Tibial nerve (tissue), 4 donors: ENCODE data around the gene SIGLEC6. TPM values are rescaled to one million over a fixed set of nuclear protein-coding genes. Genes with fewer than 3 reads are reported as not detected.

ENCODE experiments used
- DNase-seq, 2 donors: peaks; one replicate each; pipeline ENCODE4 v3.0.0-alpha.2; 2019; ENCODE audit warnings: low spot score in 2 of 2
- H3K27ac ChIP-seq, 4 donors: fragments of 200-600 bp; sonication (generic) in 3 of 4; one replicate each; pipeline ENCODE4 v1.5.1; 2017 to 2019; ENCODE audit warnings: mild to moderate bottlenecking in 1 of 4
- H3K27me3 ChIP-seq, 2 donors: fragments of 200-600 bp; sonication (generic) in 1 of 2; one replicate each; pipeline versions ENCODE4 v1.5.1 to v1.6.0; 2017 to 2019
- H3K36me3 ChIP-seq, 3 donors: fragments of 200-600 bp; sonication (generic); one replicate each; pipeline ENCODE4 v1.5.1; 2018 to 2019
- H3K4me1 ChIP-seq, 4 donors: fragments of 200-600 bp; sonication (generic) in 3 of 4; one replicate each; pipeline ENCODE4 v1.5.1; 2017 to 2019
- H3K4me3 ChIP-seq, 4 donors: fragments of 200-600 bp; sonication (generic) in 3 of 4; one replicate each; pipeline ENCODE4 v1.5.1; 2017 to 2019; ENCODE audit warnings: mild to moderate bottlenecking in 1 of 4, moderate library complexity in 1 of 4
- H3K9me3 ChIP-seq, 4 donors: fragments of 200-600 bp; sonication (generic) in 3 of 4; one replicate each; pipeline ENCODE4 v1.5.1; 2017 to 2019
- EP300 ChIP-seq, 2 donors: sonication (generic); formaldehyde crosslinking; IDR thresholded peaks; one replicate each; pipeline ENCODE4 v1.6.1; 2017; ENCODE audit warnings: antibody characterized with exemption in 2 of 2, mild to moderate bottlenecking in 1 of 2
- POLR2A ChIP-seq, 2 donors: fragments of 450-650 bp; IDR thresholded peaks; one replicate each; pipeline ENCODE4 v1.6.1; 2017; ENCODE audit warnings: antibody characterized with exemption in 2 of 2, mild to moderate bottlenecking in 2 of 2, moderate library complexity in 2 of 2
- WGBS, 2 donors: methylation state at CpG; one replicate each; pipeline ENCODE4 v1.1.5; 2018; 5-methylcytosine and 5-hydroxymethylcytosine counted together
- total RNA-seq, 4 donors: library from RNA; depleted of rRNA; stranded (reverse); fragments of >200 nt; gene quantifications; one replicate each; pipeline ENCODE4 v1.1.0, GENCODE V29; 2016
- TF ChIP-seq, protein P1 (sequence below), 5 experiments: fragments of 200-600 bp in 3 of 5; fragments of 450-650 bp in 2 of 5; sonication (generic) in 3 of 5; IDR thresholded peaks; one replicate each; pipeline ENCODE4 v1.5.1; 2016 to 2019; ENCODE audit warnings: antibody characterized with exemption in 5 of 5, mild to moderate bottlenecking in 3 of 5, moderate library complexity in 2 of 5

Gene SIGLEC6
- total RNA-seq, 4 donors from 2014 or later, result 0.44 to 1.5 (median 0.59) TPM

DNA sequence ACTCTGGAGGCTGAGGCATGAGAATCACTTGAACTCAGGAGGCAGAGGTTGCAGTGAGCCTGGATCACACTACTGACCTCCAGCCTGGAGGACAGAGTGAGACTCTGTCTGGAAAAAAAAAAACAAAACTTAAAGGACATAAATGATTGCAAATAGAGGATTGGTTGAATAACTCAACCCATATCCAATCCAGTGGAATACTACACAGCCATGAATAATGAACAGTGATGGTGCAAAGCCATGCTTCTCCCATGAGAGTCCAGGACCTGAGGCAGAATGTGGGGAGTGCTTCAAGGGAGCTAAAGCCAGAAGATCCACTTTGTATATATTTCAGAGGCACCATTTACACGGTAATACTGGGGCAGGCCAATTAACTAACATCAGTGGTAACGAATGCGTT is 55.3 kb downstream of the SIGLEC6 start:
- no peaks in the 10 kb centered on the region for H3K4me1 ChIP-seq
- H3K27ac ChIP-seq, result no peak overlapping the region
- TF ChIP-seq, protein P1, sequence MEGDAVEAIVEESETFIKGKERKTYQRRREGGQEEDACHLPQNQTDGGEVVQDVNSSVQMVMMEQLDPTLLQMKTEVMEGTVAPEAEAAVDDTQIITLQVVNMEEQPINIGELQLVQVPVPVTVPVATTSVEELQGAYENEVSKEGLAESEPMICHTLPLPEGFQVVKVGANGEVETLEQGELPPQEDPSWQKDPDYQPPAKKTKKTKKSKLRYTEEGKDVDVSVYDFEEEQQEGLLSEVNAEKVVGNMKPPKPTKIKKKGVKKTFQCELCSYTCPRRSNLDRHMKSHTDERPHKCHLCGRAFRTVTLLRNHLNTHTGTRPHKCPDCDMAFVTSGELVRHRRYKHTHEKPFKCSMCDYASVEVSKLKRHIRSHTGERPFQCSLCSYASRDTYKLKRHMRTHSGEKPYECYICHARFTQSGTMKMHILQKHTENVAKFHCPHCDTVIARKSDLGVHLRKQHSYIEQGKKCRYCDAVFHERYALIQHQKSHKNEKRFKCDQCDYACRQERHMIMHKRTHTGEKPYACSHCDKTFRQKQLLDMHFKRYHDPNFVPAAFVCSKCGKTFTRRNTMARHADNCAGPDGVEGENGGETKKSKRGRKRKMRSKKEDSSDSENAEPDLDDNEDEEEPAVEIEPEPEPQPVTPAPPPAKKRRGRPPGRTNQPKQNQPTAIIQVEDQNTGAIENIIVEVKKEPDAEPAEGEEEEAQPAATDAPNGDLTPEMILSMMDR (IDR thresholded peaks at IDR 0.05), result no peak
- TF ChIP-seq POLR2A (IDR thresholded peaks at IDR 0.05) (no peak), EP300 (IDR thresholded peaks at IDR 0.05) (no peak)
- DNase-seq, result no peak
- peaks cover 0 to 14% of the 10 kb centered on the region in 2 donors for H3K27me3 ChIP-seq
- H3K9me3 ChIP-seq, result no peaks in the 10 kb centered on the region
- WGBS, 2 donors, result 92 to 93% methylated on average over 3 of the region's 3 CpGs
- H3K36me3 ChIP-seq, result no peaks in the 10 kb centered on the region
- H3K4me3 ChIP-seq, result no peak overlapping the region

- TF ChIP-seq, protein P1 (IDR thresholded peaks at IDR 0.05), result peak; percentile 71 to 81 (median 77)
- no peak for TF ChIP-seq POLR2A (IDR thresholded peaks at IDR 0.05)
- H3K27me3 ChIP-seq, result peaks cover 0 to 18% of the 10 kb centered on the region in 2 donors
- WGBS, 2 donors, result 28 to 31% methylated on average over 7 of the region's 7 CpGs
- DNase-seq, result peak; percentile 71 to 93
- H3K4me1 ChIP-seq, result no peaks in the 10 kb centered on the region
- no peaks in the 10 kb centered on the region for H3K36me3 ChIP-seq
- H3K4me3 ChIP-seq, result no peak overlapping the region
- H3K9me3 ChIP-seq, result no peaks in the 10 kb centered on the region
- no peak overlapping the region for H3K27ac ChIP-seq
These were observed 58.3 kb downstream of the SIGLEC6 start for GRCh38 chr19:51473009-51473707.

DNA sequence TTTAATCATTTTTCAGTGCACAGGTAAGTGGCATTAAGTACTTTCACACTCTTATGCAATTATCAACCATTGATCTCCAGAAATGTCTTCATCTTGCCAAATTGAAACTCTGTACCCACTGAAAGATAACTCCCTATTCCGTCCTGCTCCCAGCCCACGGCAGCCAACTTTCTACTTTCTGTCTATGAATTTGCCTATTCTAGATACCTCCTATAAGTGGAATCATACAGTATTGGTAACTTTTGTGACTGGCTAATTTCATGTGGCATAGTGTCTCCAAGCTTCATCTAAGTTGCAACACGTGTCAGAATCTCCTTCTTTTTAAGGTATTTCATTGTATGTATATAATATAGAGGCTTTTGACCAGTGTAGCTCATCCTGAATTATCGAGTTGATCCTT is 58.9 kb downstream of the SIGLEC6 start:
- 17% methylated on average over 4 of the region's 4 CpGs for WGBS, 2 donors
- Histone ChIP-seq H3K4me1 (no peaks in the 10 kb centered on the region), H3K27ac (no peak overlapping the region), H3K27me3 (peaks cover 0 to 18% of the 10 kb centered on the region in 2 donors), H3K36me3 (no peaks in the 10 kb centered on the region), H3K9me3 (no peaks in the 10 kb centered on the region), H3K4me3 (no peak overlapping the region)
- no peak for TF ChIP-seq POLR2A (IDR thresholded peaks at IDR 0.05)
- TF ChIP-seq, protein P1 (IDR thresholded peaks at IDR 0.05), result no peak
- no peak for DNase-seq

DNA sequence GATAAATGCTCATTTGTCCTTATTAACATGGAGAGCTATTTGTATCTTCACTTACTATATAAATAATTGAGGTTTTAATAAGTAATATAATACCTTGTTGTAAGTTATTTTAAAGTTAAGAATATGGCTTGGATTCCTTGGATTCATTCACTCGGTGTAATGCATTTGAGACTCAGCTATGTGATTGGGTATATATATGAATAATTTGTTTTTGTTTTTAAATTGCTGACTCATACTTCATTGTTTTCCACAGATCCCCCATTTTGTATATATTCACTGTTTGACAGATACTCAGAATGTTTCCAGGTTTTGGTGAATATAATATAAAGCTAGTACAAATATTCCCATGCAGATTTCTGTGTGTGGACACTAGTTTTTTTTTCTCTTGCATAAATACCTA is 59.9 kb downstream of the SIGLEC6 start:
- H3K9me3 ChIP-seq, result no peaks in the 10 kb centered on the region
- no peak overlapping the region for H3K4me3 ChIP-seq
- peaks cover 0 to 18% of the 10 kb centered on the region in 2 donors for H3K27me3 ChIP-seq
- 44 to 47% methylated on average over 1 of the region's 1 CpG for WGBS, 2 donors
- H3K27ac ChIP-seq, result no peak overlapping the region
- H3K4me1 ChIP-seq, result no peaks in the 10 kb centered on the region
- TF ChIP-seq POLR2A (IDR thresholded peaks at IDR 0.05) (no peak), EP300 (IDR thresholded peaks at IDR 0.05) (no peak)
- TF ChIP-seq, protein P1 (IDR thresholded peaks at IDR 0.05), result no peak
- H3K36me3 ChIP-seq, result no peaks in the 10 kb centered on the region
- no peak for DNase-seq

DNA sequence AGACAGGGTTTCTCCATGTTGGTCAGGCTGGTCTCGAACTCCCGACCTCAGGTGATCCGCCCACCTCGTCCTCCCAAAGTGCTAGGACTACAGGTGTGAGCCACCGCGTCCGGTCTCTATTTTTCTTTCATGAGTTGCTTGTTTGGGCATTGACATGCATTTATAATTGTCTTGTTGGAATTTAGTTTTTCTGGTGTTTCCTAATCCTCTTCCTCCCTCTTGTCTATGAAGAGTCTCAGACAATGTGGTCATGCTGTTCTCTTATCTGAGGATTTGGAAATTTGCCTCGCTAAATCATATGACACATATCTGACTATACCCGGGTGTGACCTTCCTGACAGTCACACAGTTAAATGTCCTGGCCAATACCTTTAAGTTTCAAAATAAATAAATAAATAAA is 60.5 kb downstream of the SIGLEC6 start:
- no peak overlapping the region for H3K4me3 ChIP-seq
- no peaks in the 10 kb centered on the region for H3K36me3 ChIP-seq
- H3K27ac ChIP-seq, result no peak overlapping the region
- H3K9me3 ChIP-seq, result no peaks in the 10 kb centered on the region
- peaks cover 0 to 18% of the 10 kb centered on the region in 2 donors for H3K27me3 ChIP-seq
- H3K4me1 ChIP-seq, result no peaks in the 10 kb centered on the region
- WGBS, 2 donors, result 85 to 88% methylated on average over 9 of the region's 9 CpGs
- no peak for DNase-seq
- TF ChIP-seq POLR2A (IDR thresholded peaks at IDR 0.05), result no peak
- TF ChIP-seq, protein P1 (IDR thresholded peaks at IDR 0.05), result no peak
- no peak for TF ChIP-seq EP300 (IDR thresholded peaks at IDR 0.05)
